SK-N-SH treated with all-trans-retinoic acid at 6 μM for 48 hours (cell line): ENCODE data around the gene RIPOR3.
"Not testable (repeated sequence)": the region's sequence is repeated elsewhere in the genome, so short reads cannot be mapped to it uniquely, and the experiment has no call there.

ENCODE experiments used
- ATAC-seq: fragments of 200-7000 bp; cut with Tn5 transposase; 3 replicates; pipeline ENCODE4 v1.9.1; 2020; ENCODE audit warnings: mild to moderate bottlenecking, moderate library complexity
- ARNTL ChIP-seq: fragments of 450-650 bp; formaldehyde crosslinking; IDR thresholded peaks from 2 replicates; pipeline ENCODE4 v1.5.0; 2020; ENCODE audit warnings: low read depth, mild to moderate bottlenecking, moderate library complexity, borderline replicate concordance
- BACH2 ChIP-seq: fragments of 250-450 bp; sonication (Bioruptor Pico); IDR thresholded peaks from 2 replicates; pipeline ENCODE4 v1.9.0; 2021; ENCODE audit warnings: mild to moderate bottlenecking, borderline replicate concordance
- CREB5 ChIP-seq: fragments of 250-450 bp; sonication (Bioruptor Pico); IDR thresholded peaks from 2 replicates; pipeline ENCODE4 v1.5.1; 2020; ENCODE audit warnings: low read depth, mild to moderate bottlenecking, moderate library complexity
- CSDC2 ChIP-seq: fragments of 250-450 bp; sonication (Bioruptor Pico); IDR thresholded peaks from 2 replicates; pipeline ENCODE4 v1.5.0; 2020; ENCODE audit warnings: mild to moderate bottlenecking, moderate library complexity
- CSRNP3 ChIP-seq: fragments of 250-450 bp; sonication (Bioruptor Pico); IDR thresholded peaks from 2 replicates; pipeline ENCODE4 v1.5.1; 2021; ENCODE audit warnings: mild to moderate bottlenecking, moderate library complexity
- ESRRG ChIP-seq: fragments of 250-450 bp; sonication (Bioruptor Pico); IDR thresholded peaks from 2 replicates; pipeline ENCODE4 v1.6.1; 2021; ENCODE audit warnings: mild to moderate bottlenecking
- GLIS3 ChIP-seq: fragments of 250-450 bp; sonication (Bioruptor Pico); IDR thresholded peaks from 2 replicates; pipeline ENCODE4 v1.5.0; 2020; ENCODE audit warnings: mild to moderate bottlenecking, moderate library complexity
- ISL1 ChIP-seq: fragments of 250-450 bp; sonication (Bioruptor Pico); IDR thresholded peaks from 2 replicates; pipeline ENCODE4 v2.1.2; 2022; ENCODE audit warnings: mild to moderate bottlenecking, moderate library complexity
- PATZ1 ChIP-seq: fragments of 250-450 bp; sonication (Bioruptor Pico); IDR thresholded peaks from 2 replicates; pipeline ENCODE4 v1.8.0; 2020; ENCODE audit warnings: mild to moderate bottlenecking, moderate library complexity, borderline replicate concordance
- PPARA ChIP-seq: fragments of 250-450 bp; sonication (Bioruptor Pico); IDR thresholded peaks from 2 replicates; pipeline ENCODE4 v1.5.0; 2020; ENCODE audit warnings: mild to moderate bottlenecking, borderline replicate concordance
- RARB ChIP-seq: fragments of 250-450 bp; sonication (Bioruptor Pico); IDR thresholded peaks from 2 replicates; pipeline ENCODE4 v1.8.0; 2021; ENCODE audit warnings: mild to moderate bottlenecking, moderate library complexity
- SNAI2 ChIP-seq: fragments of 250-450 bp; sonication (Bioruptor Pico); IDR thresholded peaks from 2 replicates; pipeline ENCODE4 v1.5.0; 2020; ENCODE audit warnings: mild to moderate bottlenecking, moderate library complexity
- TCF4 ChIP-seq: fragments of 250-450 bp; sonication (Bioruptor Pico); IDR thresholded peaks from 2 replicates; pipeline ENCODE4 v1.8.0; 2021; ENCODE audit warnings: mild to moderate bottlenecking, moderate library complexity, borderline replicate concordance
- TOX ChIP-seq: fragments of 250-450 bp; sonication (Bioruptor Pico); IDR thresholded peaks from 2 replicates; pipeline ENCODE4 v1.8.0; 2021; ENCODE audit warnings: mild to moderate bottlenecking, moderate library complexity, borderline replicate concordance
- TSHZ2 ChIP-seq: fragments of 250-450 bp; sonication (Bioruptor Pico); IDR thresholded peaks from 2 replicates; pipeline ENCODE4 v1.5.0; 2020; ENCODE audit warnings: mild to moderate bottlenecking, moderate library complexity
- ZC3H10 ChIP-seq: fragments of 250-450 bp; sonication (Bioruptor Pico); IDR thresholded peaks from 2 replicates; pipeline ENCODE4 v1.5.1; 2021; ENCODE audit warnings: mild to moderate bottlenecking, moderate library complexity
- ZFP3 ChIP-seq: fragments of 250-450 bp; sonication (Bioruptor Pico); IDR thresholded peaks from 2 replicates; pipeline ENCODE4 v1.5.0; 2020; ENCODE audit warnings: mild to moderate bottlenecking, moderate library complexity
- ZFP30 ChIP-seq: fragments of 450-650 bp; formaldehyde crosslinking; IDR thresholded peaks from 2 replicates; pipeline ENCODE4 v1.5.0; 2022; ENCODE audit warnings: mild to moderate bottlenecking, moderate library complexity
- ZNF565 ChIP-seq: fragments of 450-650 bp; formaldehyde crosslinking; conservative IDR thresholded peaks from 2 replicates; pipeline ENCODE4 v1.5.0; 2020; ENCODE audit warnings: low read depth, mild to moderate bottlenecking, moderate library complexity
- ZNF70 ChIP-seq: fragments of 450-650 bp; formaldehyde crosslinking; IDR thresholded peaks from 2 replicates; pipeline ENCODE4 v1.5.0; 2020; ENCODE audit warnings: mild to moderate bottlenecking, moderate library complexity
- ZNF8 ChIP-seq: fragments of 450-650 bp; formaldehyde crosslinking; IDR thresholded peaks from 2 replicates; pipeline ENCODE4 v1.5.0; 2020; ENCODE audit warnings: mild to moderate bottlenecking, moderate library complexity

Gene RIPOR3

GRCh38 chr20:50572938-50573777, 118.2 kb downstream of the RIPOR3 start:
- peak; percentile 92 for TF ChIP-seq ZFP3 (CRISPR knock-in tag)
- TF ChIP-seq TCF4 (CRISPR knock-in tag), result no peak
- ATAC-seq, result peak; percentile 65

GRCh38 chr20:50571466-50571865, 119.9 kb downstream of the RIPOR3 start:
- TF ChIP-seq ARNTL (CRISPR knock-in tag) (no peak), TOX (CRISPR knock-in tag) (no peak), ZNF565 (CRISPR knock-in tag) (no peak)
- ATAC-seq, result no peak

- TF ChIP-seq ZNF70 (CRISPR knock-in tag) (no peak), RARB (no peak), CSRNP3 (no peak)
Measured at GRCh38 chr20:50569864-50570836, 121.2 kb downstream of the RIPOR3 start.

GRCh38 chr20:50569487-50569863, 121.9 kb downstream of the RIPOR3 start:
- not testable (repeated sequence) for ATAC-seq

More at GRCh38 chr20:50569864-50570836, 121.2 kb downstream of the RIPOR3 start:
- peak; percentile 70 for ATAC-seq

- ATAC-seq, result no peak
Measured at GRCh38 chr20:50568549-50568942, 122.8 kb downstream of the RIPOR3 start.

GRCh38 chr20:50567860-50568548, 123.3 kb downstream of the RIPOR3 start:
- ATAC-seq, result no peak
- no peak for TF ChIP-seq ZFP30 (CRISPR knock-in tag)
- TF ChIP-seq CREB5 (CRISPR knock-in tag), result no peak
- no peak for TF ChIP-seq ISL1 (CRISPR knock-in tag)
- no peak for TF ChIP-seq TSHZ2 (CRISPR knock-in tag)
- TF ChIP-seq BACH2 (CRISPR knock-in tag), result no peak
- TF ChIP-seq ZNF565 (CRISPR knock-in tag), result no peak
- TF ChIP-seq TOX (CRISPR knock-in tag), result no peak
- no peak for TF ChIP-seq ZFP3 (CRISPR knock-in tag)
- TF ChIP-seq ZNF8 (CRISPR knock-in tag), result no peak
- no peak for TF ChIP-seq CSRNP3
- no peak for TF ChIP-seq ZNF70 (CRISPR knock-in tag)

More at GRCh38 chr20:50568549-50568942, 122.8 kb downstream of the RIPOR3 start:
- TF ChIP-seq GLIS3 (CRISPR knock-in tag) (no peak), PPARA (no peak), ZNF565 (CRISPR knock-in tag) (no peak), SNAI2 (CRISPR knock-in tag) (no peak), RARB (no peak), ZC3H10 (CRISPR knock-in tag) (no peak), TOX (CRISPR knock-in tag) (no peak), ZFP3 (CRISPR knock-in tag) (no peak), BACH2 (CRISPR knock-in tag) (no peak), ESRRG (no peak), PATZ1 (CRISPR knock-in tag) (no peak), CSDC2 (CRISPR knock-in tag) (no peak)
